HepG2 (cell line): ENCODE measurements around the gene TMBIM1. TPM values are rescaled to one million over a fixed set of nuclear protein-coding genes. Genes with fewer than 3 reads are reported as not detected.

Source experiments
- ATF2 ChIP-seq: sonication (generic); formaldehyde crosslinking; IDR thresholded peaks from 2 replicates; pipeline ENCODE4 v1.4.0; 2020; ENCODE audit warnings: missing genetic modification reagents
- PAXIP1 ChIP-seq: sonication (generic); formaldehyde crosslinking; conservative IDR thresholded peaks from 2 replicates; pipeline ENCODE4 v1.4.0; 2020; ENCODE audit warnings: mild to moderate bottlenecking, missing genetic modification reagents, moderate library complexity
- PBX2 ChIP-seq: IDR thresholded peaks from 2 replicates; pipeline ENCODE4 v1.6.1; 2016; ENCODE audit warnings: control low read depth
- POLR2G ChIP-seq: fragments of 200-400 bp; formaldehyde crosslinking; IDR thresholded peaks from 2 replicates; pipeline ENCODE4 v1.6.1; 2018; ENCODE audit warnings: mild to moderate bottlenecking, low read depth, low read length, moderate library complexity
- TCF7L2 ChIP-seq: IDR thresholded peaks from 2 replicates; pipeline ENCODE4 v1.6.1; 2011; ENCODE audit warnings: mild to moderate bottlenecking, low read depth, low read length, moderate library complexity
- ZFP36L2 ChIP-seq: sonication (generic); formaldehyde crosslinking; IDR thresholded peaks from 2 replicates; pipeline ENCODE4 v1.4.0; 2020; ENCODE audit warnings: missing genetic modification reagents
- ZNF160 ChIP-seq: sonication (generic); formaldehyde crosslinking; IDR thresholded peaks from 2 replicates; pipeline ENCODE4 v1.8.0; 2022; ENCODE audit warnings: mild to moderate bottlenecking, inconsistent platforms, missing genetic modification reagents
- ZNF678 ChIP-seq: sonication (generic); formaldehyde crosslinking; IDR thresholded peaks from 2 replicates; pipeline ENCODE4 v1.4.0; 2020; ENCODE audit warnings: mild to moderate bottlenecking, missing genetic modification reagents
- ZNF781 ChIP-seq: sonication (generic); formaldehyde crosslinking; IDR thresholded peaks from 2 replicates; pipeline ENCODE4 v1.5.1; 2020; ENCODE audit warnings: borderline replicate concordance, mild to moderate bottlenecking, missing genetic modification reagents; ENCODE audit errors: not compliant biosample characterization
- ZSCAN30 ChIP-seq: sonication (generic); formaldehyde crosslinking; IDR thresholded peaks from 2 replicates; pipeline ENCODE4 v1.5.0; 2020; ENCODE audit warnings: mild to moderate bottlenecking, missing genetic modification reagents
- polyA plus RNA-seq, 8 experiments: library from polyadenylated mRNA; depleted of rRNA in 3 of 8; stranded (reverse) in 7 of 8; unstranded in 1 of 8; fragments of >200 nt; fragmentation: Illumina TruSeq in 4 of 8; extraction: Trizol in 4 of 8; gene quantifications; 2 replicates each; pipeline versions ENCODE4 v1.2.1 to v1.2.3, GENCODE V29; 2011 to 2016; ENCODE audit warnings: low read depth in 4 of 8, missing spikeins in 1 of 8, mixed read lengths in 1 of 8; ENCODE audit not compliant: insufficient read depth in 1 of 8
- total RNA-seq, 5 experiments: library from RNA; depleted of rRNA; stranded (reverse); fragments of >200 nt; fragmentation: Illumina TruSeq; extraction: Trizol; gene quantifications; 2 replicates each; pipeline ENCODE4 v1.2.3, GENCODE V29; 2016; ENCODE audit warnings: low read depth in 1 of 5
- TF ChIP-seq, protein P1 (sequence below): IDR thresholded peaks from 2 replicates; pipeline ENCODE4 v1.6.1; 2016; ENCODE audit warnings: low read depth, missing genetic modification reagents, missing compliant biosample characterization
- TF ChIP-seq, protein P2 (sequence below): IDR thresholded peaks from 2 replicates; pipeline ENCODE4 v1.6.1; 2016; ENCODE audit warnings: mild to moderate bottlenecking, missing biosample characterization, missing genetic modification reagents
- TF ChIP-seq, protein P3 (sequence below): sonication (generic); formaldehyde crosslinking; IDR thresholded peaks from 2 replicates; pipeline ENCODE4 v1.8.1; 2023; ENCODE audit warnings: mild to moderate bottlenecking, inconsistent platforms, moderate library complexity, missing genetic modification reagents, borderline replicate concordance

TMBIM1 gene
- total and polyA plus RNA-seq, 2 of the 13 experiments (the other 11 are each of a cell fraction or from before 2014, with no cell fraction given), result 127 to 139 TPM

DNA sequence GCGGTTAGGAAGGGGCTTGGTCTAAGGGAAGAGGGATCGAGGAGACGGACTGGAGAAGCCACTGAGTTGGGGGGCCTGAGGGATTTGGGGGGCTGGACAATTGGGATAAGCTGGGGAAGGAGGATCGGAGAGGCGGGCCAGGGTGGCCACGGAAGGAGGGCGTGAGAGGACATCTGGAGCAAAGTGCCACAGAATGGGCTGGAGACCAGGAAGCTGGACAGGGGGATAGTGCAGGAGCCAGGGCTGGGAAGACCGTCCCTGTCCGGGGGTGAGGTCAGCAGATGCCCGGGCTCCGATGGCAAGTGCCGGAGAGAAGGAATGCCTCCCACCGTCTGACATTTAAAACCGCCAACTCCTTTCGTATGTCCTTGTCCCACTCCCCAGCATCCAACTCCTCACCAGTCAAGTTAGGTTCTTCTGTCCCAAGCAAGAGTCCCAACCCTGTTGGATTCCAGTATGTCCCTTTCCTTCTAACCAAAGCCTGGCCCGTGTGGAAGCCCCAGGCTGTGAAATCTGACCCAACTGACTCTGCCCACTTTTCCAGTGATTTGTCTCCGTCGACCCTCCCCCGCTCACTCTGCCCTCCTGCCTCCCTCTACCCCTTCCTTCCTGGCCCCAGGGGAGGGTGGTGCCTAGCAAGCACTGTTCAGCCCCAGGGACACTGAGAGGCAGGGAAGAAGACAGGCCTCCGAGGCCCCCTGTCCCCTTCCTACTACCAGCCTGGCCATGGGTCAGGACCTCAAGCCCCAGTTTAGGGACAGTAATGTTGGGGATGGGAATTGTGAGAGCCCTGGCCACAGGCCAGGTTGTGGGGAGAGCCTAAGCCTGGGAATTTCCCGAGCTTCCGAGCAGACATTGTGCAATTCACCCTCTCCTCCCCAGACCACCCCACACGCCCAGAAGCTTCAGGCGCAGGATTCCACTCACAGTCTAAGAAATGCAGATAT, 31.5 kb upstream of the TMBIM1 start (continued):
- TF ChIP-seq, protein P1, sequence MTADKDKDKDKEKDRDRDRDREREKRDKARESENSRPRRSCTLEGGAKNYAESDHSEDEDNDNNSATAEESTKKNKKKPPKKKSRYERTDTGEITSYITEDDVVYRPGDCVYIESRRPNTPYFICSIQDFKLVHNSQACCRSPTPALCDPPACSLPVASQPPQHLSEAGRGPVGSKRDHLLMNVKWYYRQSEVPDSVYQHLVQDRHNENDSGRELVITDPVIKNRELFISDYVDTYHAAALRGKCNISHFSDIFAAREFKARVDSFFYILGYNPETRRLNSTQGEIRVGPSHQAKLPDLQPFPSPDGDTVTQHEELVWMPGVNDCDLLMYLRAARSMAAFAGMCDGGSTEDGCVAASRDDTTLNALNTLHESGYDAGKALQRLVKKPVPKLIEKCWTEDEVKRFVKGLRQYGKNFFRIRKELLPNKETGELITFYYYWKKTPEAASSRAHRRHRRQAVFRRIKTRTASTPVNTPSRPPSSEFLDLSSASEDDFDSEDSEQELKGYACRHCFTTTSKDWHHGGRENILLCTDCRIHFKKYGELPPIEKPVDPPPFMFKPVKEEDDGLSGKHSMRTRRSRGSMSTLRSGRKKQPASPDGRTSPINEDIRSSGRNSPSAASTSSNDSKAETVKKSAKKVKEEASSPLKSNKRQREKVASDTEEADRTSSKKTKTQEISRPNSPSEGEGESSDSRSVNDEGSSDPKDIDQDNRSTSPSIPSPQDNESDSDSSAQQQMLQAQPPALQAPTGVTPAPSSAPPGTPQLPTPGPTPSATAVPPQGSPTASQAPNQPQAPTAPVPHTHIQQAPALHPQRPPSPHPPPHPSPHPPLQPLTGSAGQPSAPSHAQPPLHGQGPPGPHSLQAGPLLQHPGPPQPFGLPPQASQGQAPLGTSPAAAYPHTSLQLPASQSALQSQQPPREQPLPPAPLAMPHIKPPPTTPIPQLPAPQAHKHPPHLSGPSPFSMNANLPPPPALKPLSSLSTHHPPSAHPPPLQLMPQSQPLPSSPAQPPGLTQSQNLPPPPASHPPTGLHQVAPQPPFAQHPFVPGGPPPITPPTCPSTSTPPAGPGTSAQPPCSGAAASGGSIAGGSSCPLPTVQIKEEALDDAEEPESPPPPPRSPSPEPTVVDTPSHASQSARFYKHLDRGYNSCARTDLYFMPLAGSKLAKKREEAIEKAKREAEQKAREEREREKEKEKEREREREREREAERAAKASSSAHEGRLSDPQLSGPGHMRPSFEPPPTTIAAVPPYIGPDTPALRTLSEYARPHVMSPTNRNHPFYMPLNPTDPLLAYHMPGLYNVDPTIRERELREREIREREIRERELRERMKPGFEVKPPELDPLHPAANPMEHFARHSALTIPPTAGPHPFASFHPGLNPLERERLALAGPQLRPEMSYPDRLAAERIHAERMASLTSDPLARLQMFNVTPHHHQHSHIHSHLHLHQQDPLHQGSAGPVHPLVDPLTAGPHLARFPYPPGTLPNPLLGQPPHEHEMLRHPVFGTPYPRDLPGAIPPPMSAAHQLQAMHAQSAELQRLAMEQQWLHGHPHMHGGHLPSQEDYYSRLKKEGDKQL (CRISPR knock-in tag), result no peak
- TF ChIP-seq, protein P2, sequence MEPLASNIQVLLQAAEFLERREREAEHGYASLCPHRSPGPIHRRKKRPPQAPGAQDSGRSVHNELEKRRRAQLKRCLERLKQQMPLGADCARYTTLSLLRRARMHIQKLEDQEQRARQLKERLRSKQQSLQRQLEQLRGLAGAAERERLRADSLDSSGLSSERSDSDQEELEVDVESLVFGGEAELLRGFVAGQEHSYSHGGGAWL (CRISPR knock-in tag), result no peak; the same call in 1 of the 2 replicates
- TF ChIP-seq TCF7L2 (no peak), ZNF678 (no peak), ZSCAN30 (CRISPR knock-in tag) (no peak), ATF2 (CRISPR knock-in tag) (no peak; the same call in 1 of the 2 replicates), ZNF160 (CRISPR knock-in tag) (no peak), ZNF781 (no peak), ZFP36L2 (CRISPR knock-in tag) (no peak), POLR2G (peak; percentile 72), PAXIP1 (CRISPR knock-in tag) (peak; percentile 61), PBX2 (CRISPR knock-in tag) (no peak)
- TF ChIP-seq, protein P3, sequence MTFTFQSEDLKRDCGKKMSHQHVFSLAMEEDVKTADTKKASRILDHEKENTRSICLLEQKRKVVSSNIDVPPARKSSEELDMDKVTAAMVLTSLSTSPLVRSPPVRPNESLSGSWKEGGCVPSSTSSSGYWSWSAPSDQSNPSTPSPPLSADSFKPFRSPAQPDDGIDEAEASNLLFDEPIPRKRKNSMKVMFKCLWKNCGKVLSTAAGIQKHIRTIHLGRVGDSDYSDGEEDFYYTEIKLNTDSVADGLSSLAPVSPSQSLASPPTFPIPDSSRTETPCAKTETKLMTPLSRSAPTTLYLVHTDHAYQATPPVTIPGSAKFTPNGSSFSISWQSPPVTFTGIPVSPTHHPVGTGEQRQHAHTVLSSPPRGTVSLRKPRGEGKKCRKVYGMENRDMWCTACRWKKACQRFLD (CRISPR knock-in tag), result no peak
